MM.1S (cell line): ENCODE results near the gene CHRNB1.

Experiments used
- DNase-seq: peaks from one replicate; pipeline ENCODE4 v3.0.0-alpha.2; 2015
- H2AFZ ChIP-seq: fragments of 300-600 bp; sonication (generic); 2 replicates; pipeline ENCODE4 v1.6.0; 2016; ENCODE audit warnings: antibody characterized with exemption, low read length
- H3F3A ChIP-seq: fragments of 300-600 bp; sonication (generic); 2 replicates; pipeline ENCODE4 v1.6.1; 2016; ENCODE audit warnings: mild to moderate bottlenecking, antibody characterized with exemption, low read length, moderate library complexity, mixed read lengths; ENCODE audit not compliant: insufficient read depth
- H3K27ac ChIP-seq: fragments of 300-600 bp; sonication (generic); 2 replicates; pipeline ENCODE4 v1.5.1; 2016; ENCODE audit warnings: mild to moderate bottlenecking, low read length
- H3K27me3 ChIP-seq: fragments of 300-600 bp; sonication (generic); replicated peaks from 2 replicates; pipeline ENCODE4 v1.6.0; 2016; ENCODE audit warnings: low read length; ENCODE audit not compliant: insufficient read depth
- H3K36me3 ChIP-seq: fragments of 300-600 bp; sonication (generic); replicated peaks from 2 replicates; pipeline ENCODE4 v1.6.1; 2016; ENCODE audit warnings: mild to moderate bottlenecking, low read length, mixed read lengths; ENCODE audit not compliant: insufficient read depth
- H3K4me1 ChIP-seq: fragments of 300-600 bp; sonication (generic); 2 replicates; pipeline ENCODE4 v1.6.1; 2016; ENCODE audit warnings: low read length, mixed read lengths
- H3K4me2 ChIP-seq: fragments of 300-600 bp; sonication (generic); 2 replicates; pipeline ENCODE4 v1.6.0; 2016; ENCODE audit warnings: low read depth, low read length
- H3K4me3 ChIP-seq: fragments of 300-600 bp; sonication (generic); 2 replicates; pipeline ENCODE4 v1.5.1; 2016; ENCODE audit warnings: low read length, mixed read lengths
- H3K79me2 ChIP-seq: fragments of 300-600 bp; sonication (generic); 2 replicates; pipeline ENCODE4 v1.6.1; 2016; ENCODE audit warnings: mixed run types, low read length, mixed read lengths
- H3K9ac ChIP-seq: fragments of 300-600 bp; sonication (generic); 2 replicates; pipeline ENCODE4 v1.6.1; 2016; ENCODE audit warnings: low read length, mixed read lengths
- H3K9me2 ChIP-seq: fragments of 300-600 bp; sonication (generic); replicated peaks from 2 replicates; pipeline ENCODE4 v1.6.1; 2016; ENCODE audit warnings: mild to moderate bottlenecking, low read length, mixed read lengths; ENCODE audit not compliant: insufficient read depth
- H3K9me3 ChIP-seq: fragments of 300-600 bp; sonication (generic); replicated peaks from 2 replicates; pipeline ENCODE4 v1.6.1; 2016; ENCODE audit warnings: mild to moderate bottlenecking, low read length, mixed read lengths; ENCODE audit not compliant: insufficient read depth
- H4K20me1 ChIP-seq: fragments of 300-600 bp; sonication (generic); 2 replicates; pipeline ENCODE4 v1.6.1; 2016; ENCODE audit warnings: mild to moderate bottlenecking, low read length, moderate library complexity, mixed read lengths; ENCODE audit not compliant: insufficient read depth
- CTCF ChIP-seq: fragments of 300-600 bp; sonication (generic); IDR thresholded peaks from 2 replicates; pipeline ENCODE4 v1.5.1; 2016; ENCODE audit warnings: antibody characterized with exemption, low read length, mixed read lengths
- EZH2 ChIP-seq: fragments of 300-600 bp; sonication (generic); optimal IDR thresholded peaks from 2 replicates; pipeline ENCODE3; 2017; ENCODE audit warnings: low read depth, mild to moderate bottlenecking, antibody characterized with exemption, low read length, mixed read lengths
- EZH2phosphoT487 ChIP-seq: fragments of 300-600 bp; sonication (generic); IDR thresholded peaks from 2 replicates; pipeline ENCODE4 v1.6.1; 2018; ENCODE audit warnings: antibody characterized with exemption, low read length

The CHRNB1 gene

GRCh38 chr17:7429722-7430121 lies 15.1 kb upstream of the CHRNB1 start:
- no peak overlapping the region for H3K4me2 ChIP-seq
- no peaks in the 10 kb centered on the region for H3K36me3 ChIP-seq
- no peaks in the 10 kb centered on the region for H4K20me1 ChIP-seq
- DNase-seq, result no peak
- no peak overlapping the region for H3K27ac ChIP-seq
- H3F3A ChIP-seq, result no peaks in the 10 kb centered on the region
- TF ChIP-seq CTCF (no peak), EZH2phosphoT487 (no peak), EZH2 (no peak)
- peaks cover 52% of the 10 kb centered on the region for H3K27me3 ChIP-seq
- H3K9me3 ChIP-seq, result no peaks in the 10 kb centered on the region
- no peak overlapping the region for H3K4me3 ChIP-seq
- H3K4me1 ChIP-seq, result no peaks in the 10 kb centered on the region
- no peaks in the 10 kb centered on the region for H3K9me2 ChIP-seq
- no peak overlapping the region for H3K9ac ChIP-seq
- H3K79me2 ChIP-seq, result no peaks in the 10 kb centered on the region
- H2AFZ ChIP-seq, result no peak overlapping the region

DNA sequence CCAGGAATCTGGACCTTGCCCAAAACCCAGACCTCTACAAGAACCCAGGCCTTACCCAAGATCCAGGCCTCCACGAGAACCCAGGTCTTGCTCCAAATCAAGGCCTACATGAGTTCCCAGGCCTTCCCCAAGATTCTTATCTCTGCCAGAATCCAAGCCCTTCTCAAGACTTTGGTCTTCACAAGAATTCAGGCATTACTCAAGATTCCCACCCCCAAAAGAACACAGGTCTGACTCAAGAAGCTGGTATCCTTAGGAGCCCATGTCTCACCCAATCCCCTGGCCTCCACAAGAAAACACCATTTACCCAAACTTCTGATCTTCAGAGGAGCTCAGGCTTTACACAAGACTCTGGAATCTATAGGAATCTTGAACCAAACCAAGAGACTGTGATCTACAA lies 13.6 kb upstream of the CHRNB1 start:
- Histone ChIP-seq H3K9me3 (no peaks in the 10 kb centered on the region), H3K36me3 (no peaks in the 10 kb centered on the region), H3K79me2 (no peaks in the 10 kb centered on the region), H3K27me3 (peaks cover 38% of the 10 kb centered on the region), H4K20me1 (no peaks in the 10 kb centered on the region), H3F3A (peaks cover 9% of the 10 kb centered on the region), H2AFZ (no peak overlapping the region), H3K4me1 (peaks cover 2% of the 10 kb centered on the region), H3K9ac (no peak overlapping the region), H3K9me2 (no peaks in the 10 kb centered on the region), H3K4me2 (no peak overlapping the region), H3K27ac (no peak overlapping the region), H3K4me3 (no peak overlapping the region)
- no peak for DNase-seq
- no peak for TF ChIP-seq EZH2phosphoT487
- TF ChIP-seq CTCF, result no peak
- TF ChIP-seq EZH2, result no peak

DNA sequence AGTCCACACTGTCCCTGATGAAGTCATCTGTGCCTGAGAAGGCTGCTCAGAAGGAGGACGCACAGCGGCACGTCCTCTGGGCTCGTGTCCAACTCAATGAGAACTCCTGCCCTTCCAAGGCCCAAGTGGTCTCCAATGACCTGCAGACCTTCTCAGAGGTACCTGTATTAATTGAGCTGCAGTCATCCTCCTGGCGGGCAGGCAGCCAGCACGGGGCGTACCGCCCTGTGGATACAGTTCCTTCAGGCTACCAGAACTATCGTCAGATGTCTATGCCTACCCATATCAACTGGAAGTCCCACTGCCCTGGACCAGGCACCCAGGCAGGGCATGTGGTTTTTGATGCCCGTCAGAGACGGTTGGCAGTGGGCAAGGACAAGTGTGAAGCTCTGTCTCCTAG lies 12.6 kb upstream of the CHRNB1 start:
- Histone ChIP-seq H3K9me2 (no peaks in the 10 kb centered on the region), H2AFZ (no peak overlapping the region), H3K79me2 (no peaks in the 10 kb centered on the region), H3K4me1 (peaks cover 10% of the 10 kb centered on the region), H3F3A (peaks cover 14% of the 10 kb centered on the region), H3K27ac (no peak overlapping the region), H3K9me3 (no peaks in the 10 kb centered on the region), H3K36me3 (no peaks in the 10 kb centered on the region), H3K4me3 (no peak overlapping the region), H3K27me3 (peaks cover 28% of the 10 kb centered on the region), H3K9ac (no peak overlapping the region), H4K20me1 (no peaks in the 10 kb centered on the region), H3K4me2 (no peak overlapping the region)
- no peak for TF ChIP-seq EZH2
- no peak for TF ChIP-seq EZH2phosphoT487
- no peak for TF ChIP-seq CTCF
- no peak for DNase-seq
